ENCODE results near the gene NEB. TPM values are rescaled to one million over a fixed set of nuclear protein-coding genes. Genes with fewer than 3 reads are reported as not detected.

NEB gene
- total and polyA plus RNA-seq, 10 donors, result 0.96 to 6.2 (median 2.4) TPM

DNA sequence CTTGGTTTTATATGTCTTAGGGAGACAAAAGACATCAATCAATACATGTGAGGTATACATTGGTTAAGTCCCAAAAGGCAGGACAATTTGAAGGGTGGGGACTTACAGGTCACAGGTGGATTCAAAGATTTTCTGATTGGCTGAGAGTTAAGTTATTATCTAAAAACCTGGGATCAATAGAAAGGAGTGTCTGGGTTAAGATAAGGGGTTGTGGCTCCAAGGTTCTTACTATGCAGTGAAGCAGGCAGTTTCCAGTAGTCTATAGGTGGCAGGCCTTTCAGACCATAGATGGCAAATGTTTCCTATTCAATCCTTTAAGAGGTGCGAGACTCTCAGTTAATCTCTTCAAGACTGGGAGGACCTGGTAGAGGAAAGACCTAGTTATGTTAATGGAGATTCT, 42.1 kb upstream of the NEB start:
- peaks cover 0 to 44% (median 3%) of the 10 kb centered on the region in 6 donors for H3K36me3 ChIP-seq
- intact Hi-C loops (cut with DNase I; ENCODE audit: low total_unique reads), result no loop called here
- H3K4me3 ChIP-seq, result no peak overlapping the region
- no peaks in the 10 kb centered on the region for H3K27me3 ChIP-seq (replicated peaks in 1 of 7)
- DNase-seq, result no peak
- TF ChIP-seq, protein P1, sequence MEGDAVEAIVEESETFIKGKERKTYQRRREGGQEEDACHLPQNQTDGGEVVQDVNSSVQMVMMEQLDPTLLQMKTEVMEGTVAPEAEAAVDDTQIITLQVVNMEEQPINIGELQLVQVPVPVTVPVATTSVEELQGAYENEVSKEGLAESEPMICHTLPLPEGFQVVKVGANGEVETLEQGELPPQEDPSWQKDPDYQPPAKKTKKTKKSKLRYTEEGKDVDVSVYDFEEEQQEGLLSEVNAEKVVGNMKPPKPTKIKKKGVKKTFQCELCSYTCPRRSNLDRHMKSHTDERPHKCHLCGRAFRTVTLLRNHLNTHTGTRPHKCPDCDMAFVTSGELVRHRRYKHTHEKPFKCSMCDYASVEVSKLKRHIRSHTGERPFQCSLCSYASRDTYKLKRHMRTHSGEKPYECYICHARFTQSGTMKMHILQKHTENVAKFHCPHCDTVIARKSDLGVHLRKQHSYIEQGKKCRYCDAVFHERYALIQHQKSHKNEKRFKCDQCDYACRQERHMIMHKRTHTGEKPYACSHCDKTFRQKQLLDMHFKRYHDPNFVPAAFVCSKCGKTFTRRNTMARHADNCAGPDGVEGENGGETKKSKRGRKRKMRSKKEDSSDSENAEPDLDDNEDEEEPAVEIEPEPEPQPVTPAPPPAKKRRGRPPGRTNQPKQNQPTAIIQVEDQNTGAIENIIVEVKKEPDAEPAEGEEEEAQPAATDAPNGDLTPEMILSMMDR (IDR thresholded peaks at IDR 0.05 in 8 of 11, conservative IDR thresholded peaks at IDR 0.05 in 3 of 11), result no peak
- TF ChIP-seq POLR2AphosphoS5 (IDR thresholded peaks at IDR 0.05), result no peak
- TF ChIP-seq POLR2A (IDR thresholded peaks at IDR 0.05), result no peak
- peaks cover 5 to 39% (median 11%) of the 10 kb centered on the region in 6 donors for H3K4me1 ChIP-seq
- 95 to 100% (median 96%) methylated on average over 1 of the region's 1 CpG for WGBS, 5 donors
- no peak overlapping the region for H3K27ac ChIP-seq
- H3K9me3 ChIP-seq, result peaks cover 0 to 14% (median 0%) of the 10 kb centered on the region in 8 donors

DNA sequence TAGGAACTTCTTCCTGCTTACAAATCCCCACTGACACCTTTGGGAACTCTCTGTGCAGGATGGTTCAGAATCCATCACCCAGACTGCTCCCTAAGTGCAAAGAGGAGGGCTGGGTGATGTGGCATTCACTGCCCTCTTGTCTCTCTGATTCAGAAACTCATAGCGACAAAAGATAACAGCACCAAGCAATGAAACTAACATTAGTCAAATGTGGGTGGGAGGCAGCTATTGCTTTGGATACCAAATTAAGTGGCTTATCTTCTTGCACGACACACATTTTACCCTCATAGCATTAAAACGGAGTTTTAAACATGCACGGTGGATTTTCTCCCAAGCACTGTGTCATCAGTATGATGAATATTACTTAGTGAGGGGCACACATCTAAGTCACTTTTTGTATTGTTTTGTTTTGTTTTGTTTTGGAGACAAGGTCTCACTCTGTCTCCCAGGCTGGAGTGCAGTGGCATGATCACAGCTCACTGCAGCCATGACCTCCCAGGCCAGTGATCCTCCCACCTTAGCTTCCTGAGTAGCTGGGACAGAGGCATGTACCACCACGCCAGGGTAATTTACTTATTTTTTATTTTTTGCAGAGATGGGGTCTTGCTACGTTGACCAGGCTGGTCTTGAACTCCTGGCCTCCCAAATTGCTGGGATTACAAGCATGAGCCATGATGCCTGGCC, 40.9 kb upstream of the NEB start:
- Histone ChIP-seq H3K27me3 (replicated peaks in 1 of 7) (no peaks in the 10 kb centered on the region), H3K9me3 (peaks cover 0 to 14% (median 0%) of the 10 kb centered on the region in 8 donors), H3K4me3 (no peak overlapping the region), H3K27ac (peak overlapping the region in 5 of 8 donors; percentile 5 to 60 (median 21)), H3K36me3 (peaks cover 0 to 36% (median 2%) of the 10 kb centered on the region in 6 donors), H3K4me1 (peaks cover 5 to 49% (median 11%) of the 10 kb centered on the region in 6 donors)
- intact Hi-C loops (cut with DNase I; ENCODE audit: low total_unique reads), result no loop called here
- 69 to 84% (median 77%) methylated on average over 6 of the region's 6 CpGs for WGBS, 5 donors
- DNase-seq, result no peak
- no peak for TF ChIP-seq POLR2AphosphoS5 (IDR thresholded peaks at IDR 0.05)
- TF ChIP-seq POLR2A (IDR thresholded peaks at IDR 0.05), result no peak
- TF ChIP-seq, protein P1 (IDR thresholded peaks at IDR 0.05 in 8 of 11, conservative IDR thresholded peaks at IDR 0.05 in 3 of 11), result no peak

GRCh38 chr2:151774506-151774905, 40.2 kb upstream of the NEB start:
- Histone ChIP-seq H3K27me3 (replicated peaks in 1 of 7) (no peaks in the 10 kb centered on the region), H3K27ac (peak overlapping the region in 5 of 8 donors; percentile 5 to 60 (median 21)), H3K9me3 (peaks cover 0 to 14% (median 0%) of the 10 kb centered on the region in 8 donors), H3K36me3 (peaks cover 0 to 33% (median 2%) of the 10 kb centered on the region in 6 donors), H3K4me3 (no peak overlapping the region), H3K4me1 (peaks cover 5 to 53% (median 11%) of the 10 kb centered on the region in 6 donors)
- WGBS, 5 donors, result 53 to 69% (median 62%) methylated on average over 3 of the region's 3 CpGs
- TF ChIP-seq POLR2AphosphoS5 (IDR thresholded peaks at IDR 0.05) (no peak), POLR2A (IDR thresholded peaks at IDR 0.05) (no peak)
- TF ChIP-seq, protein P1 (IDR thresholded peaks at IDR 0.05 in 8 of 11, conservative IDR thresholded peaks at IDR 0.05 in 3 of 11), result no peak
- intact Hi-C loops (cut with DNase I; ENCODE audit: low total_unique reads), result no loop called here
- DNase-seq, result no peak

GRCh38 chr2:151771599-151772358, 37.5 kb upstream of the NEB start:
- DNase-seq, result peak; percentile 89
- intact Hi-C loops (cut with DNase I; ENCODE audit: low total_unique reads), result no loop called here
- H3K27me3 ChIP-seq (replicated peaks in 1 of 7), result no peaks in the 10 kb centered on the region
- peaks cover 0 to 15% (median 2%) of the 10 kb centered on the region in 6 donors for H3K36me3 ChIP-seq
- WGBS, 5 donors, result 68 to 84% (median 80%) methylated on average over 10 of the region's 10 CpGs
- TF ChIP-seq, protein P1 (IDR thresholded peaks at IDR 0.05 in 8 of 11, conservative IDR thresholded peaks at IDR 0.05 in 3 of 11), result no peak
- peak in 1 of 3 donors; percentile 57 for TF ChIP-seq POLR2AphosphoS5 (IDR thresholded peaks at IDR 0.05)
- H3K4me1 ChIP-seq, result peaks cover 5 to 72% (median 22%) of the 10 kb centered on the region in 6 donors
- H3K9me3 ChIP-seq, result no peaks in the 10 kb centered on the region
- H3K4me3 ChIP-seq, result no peak overlapping the region
- peak overlapping the region in 7 of 8 donors; percentile 29 to 83 (median 72) for H3K27ac ChIP-seq

Measured in spleen (tissue), 11 donors.